Measurements from ENCODE around the gene LINGO4. TPM values are rescaled to one million over a fixed set of nuclear protein-coding genes. Genes with fewer than 3 reads are reported as not detected.

LINGO4 gene
- total and polyA plus RNA-seq, 2 donors (not counting 1 experiment from before 2014, with no cell fraction given): not detected

DNA sequence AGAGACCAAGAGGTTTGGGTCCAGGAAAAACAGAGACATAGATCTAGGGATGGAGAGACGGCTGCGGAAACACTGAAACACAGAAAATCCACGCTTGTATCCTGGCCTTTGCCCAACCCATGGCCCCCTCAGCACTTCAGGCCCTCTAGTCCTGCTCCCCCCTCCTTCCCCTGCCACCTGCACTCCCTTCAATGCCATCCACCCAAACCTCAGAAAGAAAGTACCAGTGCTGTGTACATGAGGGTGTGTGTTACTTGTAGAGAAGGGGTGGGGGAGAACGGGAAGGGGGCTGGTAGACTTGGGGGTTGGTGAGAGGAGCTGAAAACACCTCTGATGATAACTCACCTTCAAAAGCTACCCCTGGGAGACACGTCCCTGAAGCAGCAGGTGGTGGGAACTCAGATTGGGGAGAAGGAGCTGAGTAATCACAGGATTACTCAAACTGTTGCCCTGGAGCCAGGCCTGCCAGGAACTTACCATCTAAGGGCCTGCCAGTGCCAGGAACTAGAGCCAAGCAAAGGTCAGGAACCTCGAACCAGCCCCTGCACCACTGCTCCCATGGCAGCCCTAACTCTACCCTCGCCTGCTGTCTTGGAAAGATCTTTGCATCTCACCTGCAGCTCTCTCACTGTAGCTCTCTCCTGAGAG is 14.9 kb upstream of the LINGO4 start:
- Mint-ChIP-seq H3K4me3 (no peak overlapping the region), H3K4me1 (peaks cover 2% of the 10 kb centered on the region), H3K9me3 (ENCODE audit: insufficient read depth) (no peaks in the 10 kb centered on the region), H3K27me3 (peaks cover 23% of the 10 kb centered on the region), H3K27ac (no peak overlapping the region)
- no peak overlapping the region for H3K27ac ChIP-seq (ENCODE audit: low read length in 2 of 2)
- no peaks in the 10 kb centered on the region for H3K79me2 ChIP-seq (ENCODE audit: control insufficient read depth, insufficient read depth, low read length)
- intact Hi-C loops (cut with micrococcal nuclease): no loop called here
- no peak for DNase-seq
- peaks cover 0 to 15% (median 0%) of the 10 kb centered on the region in 4 experiments for H3K27me3 ChIP-seq (replicated peaks in 1 of 4; ENCODE audit: control extremely low read depth in 1 of 4, control insufficient read depth in 3 of 4, insufficient read depth in 4 of 4, low read length in 3 of 4)
- POLR2A ChIA-PET: interaction anchor here (0.6 kb wide), 1 partner anchor 1121 kb away, joined by 3 read pairs; no protein-coding TSS in a partner anchor
- H3K9me3 ChIP-seq (ENCODE audit: control extremely low read depth in 1 of 3, control insufficient read depth in 2 of 3, insufficient read depth in 1 of 3, low read length in 2 of 3): no peaks in the 10 kb centered on the region
- CTCF ChIA-PET: no interaction called here
- ATAC-seq (ENCODE audit: low read depth): no peak
- no peak overlapping the region for H3K4me3 ChIP-seq (ENCODE audit: control extremely low read depth in 1 of 5, extremely low read depth in 1 of 5, insufficient read depth in 1 of 5, low read depth in 2 of 5, low read length in 4 of 5)
- H2AFZ ChIP-seq (ENCODE audit: insufficient read depth, low read depth, low read length, poor library complexity, severe bottlenecking): no peak overlapping the region
- no peaks in the 10 kb centered on the region for H4K20me1 ChIP-seq (ENCODE audit: control insufficient read depth, insufficient read depth, low read length, poor library complexity, severe bottlenecking)
- WGBS (ENCODE audit: insufficient coverage): 54% methylated on average over 3 of the region's 7 CpGs
- no peak for TF ChIP-seq EZH2 (IDR thresholded peaks at IDR 0.05; ENCODE audit: borderline replicate concordance, insufficient read depth, low read depth, low read length, poor library complexity, severe bottlenecking)
- TF ChIP-seq, protein P1, sequence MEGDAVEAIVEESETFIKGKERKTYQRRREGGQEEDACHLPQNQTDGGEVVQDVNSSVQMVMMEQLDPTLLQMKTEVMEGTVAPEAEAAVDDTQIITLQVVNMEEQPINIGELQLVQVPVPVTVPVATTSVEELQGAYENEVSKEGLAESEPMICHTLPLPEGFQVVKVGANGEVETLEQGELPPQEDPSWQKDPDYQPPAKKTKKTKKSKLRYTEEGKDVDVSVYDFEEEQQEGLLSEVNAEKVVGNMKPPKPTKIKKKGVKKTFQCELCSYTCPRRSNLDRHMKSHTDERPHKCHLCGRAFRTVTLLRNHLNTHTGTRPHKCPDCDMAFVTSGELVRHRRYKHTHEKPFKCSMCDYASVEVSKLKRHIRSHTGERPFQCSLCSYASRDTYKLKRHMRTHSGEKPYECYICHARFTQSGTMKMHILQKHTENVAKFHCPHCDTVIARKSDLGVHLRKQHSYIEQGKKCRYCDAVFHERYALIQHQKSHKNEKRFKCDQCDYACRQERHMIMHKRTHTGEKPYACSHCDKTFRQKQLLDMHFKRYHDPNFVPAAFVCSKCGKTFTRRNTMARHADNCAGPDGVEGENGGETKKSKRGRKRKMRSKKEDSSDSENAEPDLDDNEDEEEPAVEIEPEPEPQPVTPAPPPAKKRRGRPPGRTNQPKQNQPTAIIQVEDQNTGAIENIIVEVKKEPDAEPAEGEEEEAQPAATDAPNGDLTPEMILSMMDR (IDR thresholded peaks at IDR 0.05): no peak
- H3K4me2 ChIP-seq (replicated peaks; ENCODE audit: low read depth, low read length, poor library complexity, severe bottlenecking): no peak overlapping the region
- H3K4me1 ChIP-seq (ENCODE audit: control insufficient read depth in 2 of 2, insufficient read depth in 2 of 2, low read length in 2 of 2): peaks cover 0 to 5% of the 10 kb centered on the region in 2 donors
- no peaks in the 10 kb centered on the region for H3K36me3 ChIP-seq (replicated peaks in 1 of 2; ENCODE audit: control extremely low read depth in 1 of 2, control insufficient read depth in 1 of 2, extremely low read depth in 1 of 2, insufficient read depth in 2 of 2, low read length in 1 of 2)
- no peak overlapping the region for H3K9ac ChIP-seq (ENCODE audit: low read length)

DNA sequence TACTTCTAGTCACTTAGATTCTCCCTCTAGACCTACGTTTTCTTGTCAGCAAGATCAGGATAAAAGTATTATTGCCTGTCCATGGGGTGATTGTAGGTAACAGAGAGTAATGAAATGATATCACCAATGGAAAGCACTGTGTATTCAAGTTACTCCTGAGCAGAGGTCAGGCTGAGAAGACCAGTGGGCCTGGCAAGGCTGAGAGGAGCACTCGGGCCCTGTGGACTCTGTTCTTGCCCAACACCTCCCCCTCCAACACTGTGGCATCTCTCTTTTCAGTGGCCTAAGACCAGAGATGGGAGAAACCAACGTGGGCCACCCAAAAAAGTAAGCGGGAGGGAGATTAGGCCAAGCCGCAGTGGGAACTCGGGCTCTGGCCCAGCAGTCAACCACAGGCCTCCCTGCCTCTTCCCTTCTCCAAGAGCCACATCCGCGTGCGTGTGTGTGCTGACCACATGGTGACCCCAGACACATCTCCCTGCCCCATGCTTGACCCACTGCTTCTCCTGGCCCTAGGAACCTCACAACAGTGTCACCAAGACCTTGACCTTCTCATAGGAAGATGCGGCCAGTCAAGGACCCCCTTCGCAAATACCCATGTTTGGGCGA is 14.1 kb upstream of the LINGO4 start:
- WGBS (ENCODE audit: insufficient coverage): 93% methylated on average over 11 of the region's 12 CpGs
- Histone ChIP-seq H3K4me3 (ENCODE audit: control extremely low read depth in 1 of 5, extremely low read depth in 1 of 5, insufficient read depth in 1 of 5, low read depth in 2 of 5, low read length in 4 of 5) (no peak overlapping the region), H4K20me1 (ENCODE audit: control insufficient read depth, insufficient read depth, low read length, poor library complexity, severe bottlenecking) (no peaks in the 10 kb centered on the region), H3K4me1 (ENCODE audit: control insufficient read depth in 2 of 2, insufficient read depth in 2 of 2, low read length in 2 of 2) (peaks cover 0 to 5% of the 10 kb centered on the region in 2 donors), H3K27me3 (replicated peaks in 1 of 4; ENCODE audit: control extremely low read depth in 1 of 4, control insufficient read depth in 3 of 4, insufficient read depth in 4 of 4, low read length in 3 of 4) (peaks cover 0 to 15% (median 0%) of the 10 kb centered on the region in 4 experiments), H3K79me2 (ENCODE audit: control insufficient read depth, insufficient read depth, low read length) (no peaks in the 10 kb centered on the region), H2AFZ (ENCODE audit: insufficient read depth, low read depth, low read length, poor library complexity, severe bottlenecking) (no peak overlapping the region), H3K9me3 (ENCODE audit: control extremely low read depth in 1 of 3, control insufficient read depth in 2 of 3, insufficient read depth in 1 of 3, low read length in 2 of 3) (no peaks in the 10 kb centered on the region), H3K9ac (ENCODE audit: low read length) (no peak overlapping the region), H3K4me2 (replicated peaks; ENCODE audit: low read depth, low read length, poor library complexity, severe bottlenecking) (no peak overlapping the region), H3K36me3 (replicated peaks in 1 of 2; ENCODE audit: control extremely low read depth in 1 of 2, control insufficient read depth in 1 of 2, extremely low read depth in 1 of 2, insufficient read depth in 2 of 2, low read length in 1 of 2) (no peaks in the 10 kb centered on the region), H3K27ac (ENCODE audit: low read length in 2 of 2) (no peak overlapping the region)
- no peak for TF ChIP-seq EZH2 (IDR thresholded peaks at IDR 0.05; ENCODE audit: borderline replicate concordance, insufficient read depth, low read depth, low read length, poor library complexity, severe bottlenecking)
- TF ChIP-seq, protein P1 (IDR thresholded peaks at IDR 0.05): no peak
- intact Hi-C loops (cut with micrococcal nuclease): no loop called here
- ChIA-PET CTCF (no interaction called here), POLR2A (interaction anchor here (0.6 kb wide), 1 partner anchor 1120 kb away, joined by 3 read pairs; no protein-coding TSS in a partner anchor)
- Mint-ChIP-seq H3K4me1 (peaks cover 2% of the 10 kb centered on the region), H3K4me3 (no peak overlapping the region), H3K27me3 (peaks cover 22% of the 10 kb centered on the region), H3K27ac (no peak overlapping the region), H3K9me3 (ENCODE audit: insufficient read depth) (no peaks in the 10 kb centered on the region)
- DNase-seq (no peak), ATAC-seq (ENCODE audit: low read depth) (no peak)

Measured in B cell (primary cell).